K562 (cell line): Measurements from ENCODE around the gene CPSF4L. TPM values are rescaled to one million over a fixed set of nuclear protein-coding genes. Genes with fewer than 3 reads are reported as not detected.

Experiments
- ATAC-seq: fragments of 200-7000 bp; cut with Tn5 transposase; 3 replicates; pipeline ENCODE4 v1.9.1; 2020; ENCODE audit warnings: moderate library complexity
- BruUV-seq: library from RNA; stranded (reverse); fragments of 400-500 nt; replicated peaks from 2 replicates; lab custom pipeline; 2021; lab: Mats Ljungman, UMichigan
- CTCF ChIA-PET: fragments of 300-600 bp; formaldehyde crosslinking; extraction: SDS; loops from one replicate; lab custom pipeline; 2021; ENCODE audit warnings: low intra/inter-chr PET ratio; lab: Yijun Ruan, JAX
- POLR2A ChIA-PET: fragments of 300-600, 350-650 bp; sonication (Branson Sonifier 250); formaldehyde crosslinking; extraction: SDS; loops from one replicate; lab custom pipeline; 2021; ENCODE audit warnings: antibody characterized with exemption, inconsistent platforms; lab: Yijun Ruan, JAX
- DNase-seq, 4 experiments: peaks; one replicate each; pipeline versions ENCODE4 v3.0.0 to v3.0.0-alpha.2; 2011 to 2018; ENCODE audit warnings: low spot score in 3 of 4, mixed read lengths in 3 of 4; ENCODE audit errors: extremely low read depth in 1 of 4
- FAIRE-seq: peaks from 2 replicates; lab custom pipeline; 2011; peaks lifted over from hg19 to GRCh38; lab: Jason Lieb, UNC
- H2AFZ ChIP-seq: 2 replicates; pipeline ENCODE4 v1.6.0; 2011; ENCODE audit warnings: low read depth, low read length, control low read depth, inconsistent platforms
- H3K27ac ChIP-seq: fragments of 200-600 bp; 3 replicates; pipeline ENCODE4 v1.8.0; 2011; ENCODE audit warnings: low read depth, mild to moderate bottlenecking, control low read depth, inconsistent platforms, low read length, moderate library complexity, mixed read lengths; ENCODE audit errors: extremely low read depth
- H3K27me3 ChIP-seq, 2 experiments: fragments of 300-600 bp in 1 of 2; 2 replicates in 1 of 2; 3 replicates in 1 of 2; pipeline versions ENCODE4 v1.6.0 to v1.8.0; 2011; ENCODE audit warnings: inconsistent platforms in 2 of 2, low read length in 2 of 2, mild to moderate bottlenecking in 1 of 2, mixed read lengths in 1 of 2, moderate library complexity in 1 of 2; ENCODE audit not compliant: control insufficient read depth in 2 of 2, insufficient read depth in 2 of 2
- H3K36me3 ChIP-seq: fragments of 300-600 bp; 3 replicates; pipeline ENCODE4 v1.8.0; 2011; ENCODE audit warnings: mild to moderate bottlenecking, low read length, inconsistent platforms; ENCODE audit not compliant: control insufficient read depth, insufficient read depth
- H3K4me1 ChIP-seq, 2 experiments: fragments of 200-600 bp in 1 of 2; replicated peaks in 1 of 2; 2 replicates in 1 of 2; 3 replicates in 1 of 2; pipeline versions ENCODE4 v1.5.1 to v1.8.0; 2011; ENCODE audit warnings: inconsistent platforms in 2 of 2, low read length in 2 of 2, mild to moderate bottlenecking in 1 of 2, mixed read lengths in 1 of 2, moderate library complexity in 1 of 2; ENCODE audit not compliant: control insufficient read depth in 2 of 2, insufficient read depth in 2 of 2
- H3K4me2 ChIP-seq: 2 replicates; pipeline ENCODE4 v1.6.1; 2011; ENCODE audit warnings: low read length, control low read depth, inconsistent platforms, mixed read lengths; ENCODE audit not compliant: insufficient read depth
- H3K4me3 ChIP-seq: fragments of 200-600 bp; sonication (generic), shearing (Covaris generic); 2 replicates; pipeline ENCODE4 v1.5.1; 2016; ENCODE audit warnings: control low read depth, inconsistent platforms
- H3K79me2 ChIP-seq: fragments of 200-600 bp; 3 replicates; pipeline ENCODE4 v1.8.0; 2011; ENCODE audit warnings: low read length, inconsistent platforms; ENCODE audit not compliant: control insufficient read depth, insufficient read depth
- H3K9ac ChIP-seq, 2 experiments: 2 replicates each; pipeline versions ENCODE4 v1.6.0 to v1.6.1; 2011; ENCODE audit warnings: low read depth in 2 of 2, low read length in 2 of 2, control low read depth in 1 of 2, inconsistent platforms in 1 of 2, mild to moderate bottlenecking in 1 of 2, mixed read lengths in 1 of 2; ENCODE audit not compliant: insufficient read depth in 1 of 2
- H3K9me1 ChIP-seq: one replicate; pipeline ENCODE4 v1.6.0; 2011; ENCODE audit warnings: inconsistent platforms, mild to moderate bottlenecking, low read length, moderate library complexity; ENCODE audit not compliant: control insufficient read depth, insufficient read depth
- H3K9me3 ChIP-seq: replicated peaks from 2 replicates; pipeline ENCODE4 v1.5.1; 2011; ENCODE audit warnings: low read depth, low read length, inconsistent platforms; ENCODE audit not compliant: control insufficient read depth, insufficient read depth
- H4K20me1 ChIP-seq: replicated peaks from 2 replicates; pipeline ENCODE4 v1.6.1; 2011; ENCODE audit warnings: low read length, inconsistent platforms, mixed read lengths; ENCODE audit not compliant: control insufficient read depth, insufficient read depth
- CEBPG ChIP-seq, 3 experiments: fragments of 200-800 bp in 1 of 3; sonication (Bioruptor generic) in 1 of 3; sonication (generic) in 1 of 3; formaldehyde crosslinking in 1 of 3; IDR thresholded peaks in 2 of 3; conservative IDR thresholded peaks in 1 of 3; 2 replicates each; pipeline versions ENCODE4 v1.6.1 to v1.8.0; 2016 to 2022; ENCODE audit warnings: missing compliant biosample characterization in 2 of 3, missing genetic modification characterization in 2 of 3, mild to moderate bottlenecking in 1 of 3, missing genetic modification reagents in 1 of 3
- CREB1 ChIP-seq, 2 experiments: sonication (generic) in 1 of 2; formaldehyde crosslinking in 1 of 2; IDR thresholded peaks; 2 replicates each; pipeline versions ENCODE4 v1.6.1 to v1.8.0; 2012 to 2022; ENCODE audit warnings: inconsistent platforms in 1 of 2, mild to moderate bottlenecking in 1 of 2, missing genetic modification reagents in 1 of 2, moderate library complexity in 1 of 2
- KHSRP ChIP-seq: fragments of 450-650 bp; IDR thresholded peaks from 2 replicates; pipeline ENCODE4 v1.6.1; 2017
- NFYB ChIP-seq: IDR thresholded peaks from 2 replicates; pipeline ENCODE4 v1.6.1; 2011; ENCODE audit warnings: mild to moderate bottlenecking, moderate library complexity; ENCODE audit not compliant: insufficient read length; ENCODE audit errors: extremely low read depth
- SAFB2 ChIP-seq: fragments of 200-400 bp; formaldehyde crosslinking; IDR thresholded peaks from 2 replicates; pipeline ENCODE4 v1.6.1; 2018; ENCODE audit warnings: borderline replicate concordance, low read length, low read depth, moderate library complexity; ENCODE audit not compliant: severe bottlenecking
- WGBS: fragments of 100-300 bp; shearing (Covaris generic); methylation state at CpG from one replicate; pipeline ENCODE4 v1.1.6; 2016; ENCODE audit warnings: low coverage, mixed read lengths; ENCODE audit not compliant: insufficient coverage; ENCODE audit errors: missing lambda C conversion rate; 5-methylcytosine and 5-hydroxymethylcytosine counted together
- in situ Hi-C: fragments of 300-500 bp; cut with MboI; formaldehyde crosslinking; loops from 4 replicates; pipeline ENCODE4 v1.15.0; 2018; ENCODE audit warnings: inconsistent platforms, mixed read lengths
- intact Hi-C: fragments of 100-400 bp; cut with micrococcal nuclease; formaldehyde crosslinking; loops from 2 replicates; pipeline ENCODE4 v1.14.2; 2022
- polyA plus RNA-seq, 8 experiments: library from polyadenylated mRNA; depleted of rRNA in 4 of 8; stranded (reverse) in 5 of 8; unstranded in 3 of 8; fragments of >200 nt; fragmentation: Nextera tagmentation in 2 of 8; fragmentation: Illumina TruSeq in 1 of 8; extraction: Ambion mirVana in 2 of 8; extraction: Trizol in 1 of 8; gene quantifications; 2 replicates each; pipeline versions ENCODE4 v1.2.1 to v1.2.3, GENCODE V29; 2011 to 2014; ENCODE audit warnings: inconsistent platforms in 1 of 8, missing spikeins in 1 of 8
- total RNA-seq, 7 experiments: library from RNA; depleted of rRNA in 6 of 7; stranded (reverse); fragments of >200 nt in 6 of 7; fragmentation: Illumina TruSeq in 2 of 7; extraction: Trizol in 2 of 7; gene quantifications; 2 replicates each; pipeline versions ENCODE4 v1.2.1 to v1.2.3, GENCODE V29; 2011 to 2021; ENCODE audit warnings: low replicate concordance in 1 of 7

The CPSF4L gene
- total and polyA plus RNA-seq, 9 of the 15 experiments (the other 6 are each of a cell fraction or from before 2014, with no cell fraction given) = not detected

DNA sequence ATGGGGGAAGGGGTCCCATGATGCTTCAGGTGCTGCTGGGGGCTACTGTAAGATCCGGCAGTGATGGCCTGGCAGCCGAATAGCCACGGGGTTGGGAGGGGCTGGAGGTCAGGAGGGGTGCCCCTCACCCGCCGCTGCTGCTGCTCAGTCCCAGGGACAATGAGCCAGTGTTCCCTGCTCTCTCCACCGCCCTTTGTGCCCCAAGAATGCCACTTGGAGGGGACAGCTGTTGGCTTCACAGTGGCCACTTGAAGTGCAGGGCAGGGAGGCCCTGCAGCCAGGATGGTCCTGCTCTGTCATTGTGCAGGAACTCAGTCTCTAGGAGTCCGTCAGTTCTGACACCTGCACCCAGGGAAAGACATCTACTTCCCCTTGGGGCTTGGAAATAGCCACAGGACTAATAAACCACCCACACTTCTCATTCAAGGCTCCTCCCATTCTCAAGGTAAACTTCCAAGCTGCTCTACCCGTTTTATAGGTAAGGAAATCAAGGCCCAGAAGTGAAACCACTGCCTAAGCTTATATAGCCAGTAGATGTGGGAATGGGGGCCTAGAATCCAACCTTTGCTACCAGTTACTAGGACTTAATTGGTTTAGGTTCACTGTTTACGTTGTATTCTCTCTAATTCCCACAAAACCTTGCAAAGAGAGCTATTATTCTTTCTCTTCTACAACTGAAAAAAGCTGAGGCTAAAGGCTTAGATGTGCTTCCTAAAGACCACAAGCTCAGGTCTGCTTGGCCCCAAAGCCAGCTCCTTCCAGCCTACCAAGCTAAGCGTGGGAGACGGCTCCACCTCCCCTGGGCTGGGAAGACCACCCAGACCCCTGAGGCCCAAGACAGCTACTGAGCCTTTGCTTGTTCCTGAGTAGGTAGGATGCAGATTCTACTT lies 6.2 kb upstream of the CPSF4L start:
- H3K27me3 ChIP-seq = peaks cover 3 to 15% of the 10 kb centered on the region in 2 experiments; a peak in 3 of 5 replicates
- no TSS peak for BruUV-seq
- no peaks in the 10 kb centered on the region; the same call in 1 of the 2 replicates for H4K20me1 ChIP-seq
- DNase-seq (no peak), FAIRE-seq (no peak), ATAC-seq (peak; percentile 30)
- TF ChIP-seq NFYB (no peak), CEBPG (CRISPR knock-in tag; IDR thresholded peaks at IDR 0.05) (no peak), CEBPG (tag; conservative IDR thresholded peaks at IDR 0.05 in 1 of 2, IDR thresholded peaks at IDR 0.05 in 1 of 2) (no peak), SAFB2 (no peak), CREB1 (IDR thresholded peaks at IDR 0.05) (no peak), CREB1 (CRISPR knock-in tag; IDR thresholded peaks at IDR 0.05) (no peak), KHSRP (no peak)
- H3K9me3 ChIP-seq = no peaks in the 10 kb centered on the region
- no peaks in the 10 kb centered on the region for H3K79me2 ChIP-seq
- H3K4me1 ChIP-seq = peaks cover 0 to 5% of the 10 kb centered on the region in 2 experiments; a peak in 2 of 5 replicates
- no peak overlapping the region for H3K4me3 ChIP-seq
- WGBS = 18% methylated on average over 8 of the region's 11 CpGs
- no peak overlapping the region for H2AFZ ChIP-seq
- H3K9me1 ChIP-seq = no peaks in the 10 kb centered on the region
- H3K9ac ChIP-seq = no peak overlapping the region
- H3K4me2 ChIP-seq = no peak overlapping the region
- no peaks in the 10 kb centered on the region for H3K36me3 ChIP-seq
- in situ Hi-C loops (no loop called here), intact Hi-C loops (no loop called here)
- CTCF ChIA-PET = no interaction called here
- H3K27ac ChIP-seq = no peak overlapping the region
- POLR2A ChIA-PET = interaction anchor here (0.6 to 1.1 kb wide), 2 partner anchors 10 to 21 kb away, joined by 3 to 5 read pairs; no protein-coding TSS in a partner anchor
